ENCODE data around the gene KRTAP19-1. TPM values are rescaled to one million over a fixed set of nuclear protein-coding genes. Genes with fewer than 3 reads are reported as not detected.

KRTAP19-1 gene
- not detected in 2 replicates for total RNA-seq

GRCh38 chr21:30480145-30480544 lies at the start of gene KRTAP19-1:
TSS of gene KRTAP19-1 (minus strand) at chr21:30480367. CDS start at chr21:30480317, 50 bp downstream.

GRCh38 chr21:30502041-30502440 lies 21.9 kb upstream of the KRTAP19-1 start, which contains the start of gene KRTAP19-5:
TSS of gene KRTAP19-5 (minus strand) at chr21:30502141. CDS start at chr21:30502090, 51 bp downstream.

GRCh38 chr21:30497065-30497464 lies 16.9 kb upstream of the KRTAP19-1 start, which contains the start of gene KRTAP19-4:
TSS of gene KRTAP19-4 (minus strand) at chr21:30497165. CDS start at chr21:30497110, 55 bp downstream.

GRCh38 chr21:30491963-30492428 lies 11.8 kb upstream of the KRTAP19-1 start, which contains the start of gene KRTAP19-3:
TSS of gene KRTAP19-3 (minus strand) at chr21:30492013. CDS start at chr21:30491957, 56 bp downstream.

GRCh38 chr21:30487336-30487735 lies 7.2 kb upstream of the KRTAP19-1 start, which contains the start of gene KRTAP19-2:
TSS of gene KRTAP19-2 (minus strand) at chr21:30487436. CDS start at chr21:30487348, 88 bp downstream.

GRCh38 chr21:30439975-30440374 lies 40.2 kb downstream of the KRTAP19-1 start, which contains the start of gene KRTAP15-1:
TSS of gene KRTAP15-1 (plus strand) at chr21:30440275. CDS start at chr21:30440328, 53 bp downstream.

GRCh38 chr21:30430170-30430655 lies 50.0 kb downstream of the KRTAP19-1 start, which contains the start of gene KRTAP13-4:
TSS of gene KRTAP13-4 (plus strand) at chr21:30430220. CDS start at chr21:30430276, 56 bp downstream.

Other genes with a start within 250 kb of the KRTAP19-1 start
- not detected in 2 replicates for gene KRTAP24-1, start 197.4 kb downstream of the KRTAP19-1 start, total RNA-seq
- gene KRTAP25-1, start 190.9 kb downstream of the KRTAP19-1 start, total RNA-seq = not detected in 2 replicates
- gene KRTAP26-1, start 160.1 kb downstream of the KRTAP19-1 start, total RNA-seq = not detected in 2 replicates
- gene KRTAP27-1, start 142.7 kb downstream of the KRTAP19-1 start, total RNA-seq = not detected in 2 replicates
- not detected in 2 replicates for gene KRTAP23-1, start 131.8 kb downstream of the KRTAP19-1 start, total RNA-seq
- not detected in 2 replicates for gene KRTAP13-2, start 108.1 kb downstream of the KRTAP19-1 start, total RNA-seq
- not detected in 2 replicates for gene KRTAP13-1, start 84.3 kb downstream of the KRTAP19-1 start, total RNA-seq
- gene KRTAP13-3, start 54.4 kb downstream of the KRTAP19-1 start, total RNA-seq = not detected in 2 replicates
- gene KRTAP13-4, start 50.1 kb downstream of the KRTAP19-1 start, total RNA-seq = not detected in 2 replicates
- gene KRTAP15-1, start 40.1 kb downstream of the KRTAP19-1 start, total RNA-seq = not detected in 2 replicates
- not detected in 2 replicates for gene KRTAP19-2, start 7.1 kb upstream of the KRTAP19-1 start, total RNA-seq
- not detected in 2 replicates for gene KRTAP19-3, start 11.6 kb upstream of the KRTAP19-1 start, total RNA-seq
- gene KRTAP19-4, start 16.8 kb upstream of the KRTAP19-1 start, total RNA-seq = not detected in 2 replicates
- gene KRTAP19-5, start 21.8 kb upstream of the KRTAP19-1 start, total RNA-seq = not detected in 2 replicates
- gene KRTAP19-6, start 61.5 kb upstream of the KRTAP19-1 start, total RNA-seq = not detected in 2 replicates
- gene KRTAP19-7, start 80.9 kb upstream of the KRTAP19-1 start, total RNA-seq = not detected in 2 replicates
- not detected in 2 replicates for gene KRTAP22-2, start 110.0 kb upstream of the KRTAP19-1 start, total RNA-seq
- gene KRTAP6-3, start 112.1 kb upstream of the KRTAP19-1 start, total RNA-seq = not detected in 2 replicates
- not detected in 2 replicates for gene KRTAP6-2, start 118.5 kb upstream of the KRTAP19-1 start, total RNA-seq
- gene KRTAP22-1, start 120.7 kb upstream of the KRTAP19-1 start, total RNA-seq = not detected in 2 replicates
- gene KRTAP6-1, start 133.6 kb upstream of the KRTAP19-1 start, total RNA-seq = not detected in 2 replicates
- gene KRTAP20-1, start 136.1 kb upstream of the KRTAP19-1 start, total RNA-seq = not detected in 2 replicates
- gene KRTAP20-4, start 140.3 kb upstream of the KRTAP19-1 start, total RNA-seq = not detected in 2 replicates
- not detected in 2 replicates for gene KRTAP20-2, start 154.8 kb upstream of the KRTAP19-1 start, total RNA-seq
- not detected in 2 replicates for gene KRTAP20-3, start 162.5 kb upstream of the KRTAP19-1 start, total RNA-seq
- gene KRTAP21-3, start 238.4 kb upstream of the KRTAP19-1 start, total RNA-seq = not detected in 2 replicates